PC-3 (cell line): ENCODE results near the gene FASTKD3. TPM values are rescaled to one million over a fixed set of nuclear protein-coding genes. Genes with fewer than 3 reads are reported as not detected.

ENCODE experiments used
- ATAC-seq: fragments of 200-7000 bp; cut with Tn5 transposase; 2 replicates; pipeline ENCODE4 v1.9.1; 2020; ENCODE audit warnings: mild to moderate bottlenecking, moderate library complexity
- BruUV-seq: library from RNA; stranded (reverse); fragments of 400-500 nt; replicated peaks from 2 replicates; lab custom pipeline; 2021; lab: Mats Ljungman, UMichigan
- CTCF ChIA-PET: fragments of 300-600 bp; sonication (Branson Sonifier 250); formaldehyde crosslinking; loops from one replicate; lab custom pipeline; 2022; ENCODE audit warnings: antibody characterized with exemption; lab: Charles Lee
- POLR2A ChIA-PET: fragments of 300-600 bp; sonication (Branson Sonifier 250); formaldehyde crosslinking; loops from one replicate; lab custom pipeline; 2022; ENCODE audit warnings: antibody characterized with exemption; ENCODE audit not compliant: unreplicated experiment; lab: Charles Lee
- DNase-seq: peaks from one replicate; pipeline ENCODE4 v3.0.0-alpha.2; 2015
- H2AFZ ChIP-seq: fragments of 300-600 bp; sonication (generic); 2 replicates; pipeline ENCODE4 v1.6.0; 2016; ENCODE audit warnings: antibody characterized with exemption, low read length
- H3F3A ChIP-seq: fragments of 300-600 bp; sonication (generic); one replicate; pipeline ENCODE4 v1.6.0; 2017; ENCODE audit warnings: antibody characterized with exemption, low read length, control low read depth, mild to moderate bottlenecking; ENCODE audit not compliant: unreplicated experiment
- H3K27ac ChIP-seq: fragments of 300-600 bp; sonication (generic); 2 replicates; pipeline ENCODE4 v1.5.1; 2016; ENCODE audit warnings: mild to moderate bottlenecking, low read length
- H3K27me3 ChIP-seq: fragments of 300-600 bp; sonication (generic); 2 replicates; pipeline ENCODE4 v1.6.1; 2016; ENCODE audit warnings: low read length, mixed read lengths
- H3K36me3 ChIP-seq: fragments of 300-600 bp; sonication (generic); 2 replicates; pipeline ENCODE4 v1.6.1; 2016; ENCODE audit warnings: low read depth, mixed run types, low read length, mixed read lengths
- H3K4me1 ChIP-seq: fragments of 300-600 bp; sonication (generic); 2 replicates; pipeline ENCODE4 v1.5.1; 2016; ENCODE audit warnings: low read length; ENCODE audit not compliant: insufficient read depth
- H3K4me2 ChIP-seq: fragments of 300-600 bp; sonication (generic); 2 replicates; pipeline ENCODE4 v1.6.0; 2016; ENCODE audit warnings: low read length
- H3K4me3 ChIP-seq: fragments of 300-600 bp; sonication (generic); 2 replicates; pipeline ENCODE4 v1.5.1; 2016; ENCODE audit warnings: mild to moderate bottlenecking, low read length, mixed read lengths
- H3K79me2 ChIP-seq: fragments of 300-600 bp; sonication (generic); 2 replicates; pipeline ENCODE4 v1.6.1; 2017; ENCODE audit warnings: low read length, mixed read lengths
- H3K9ac ChIP-seq: fragments of 300-600 bp; sonication (generic); 2 replicates; pipeline ENCODE4 v1.6.0; 2016; ENCODE audit warnings: mild to moderate bottlenecking, low read length
- H3K9me2 ChIP-seq: fragments of 300-600 bp; sonication (generic); replicated peaks from 2 replicates; pipeline ENCODE4 v1.6.1; 2016; ENCODE audit warnings: mixed run types, low read length, mixed read lengths
- H3K9me3 ChIP-seq: fragments of 300-600 bp; sonication (generic); 2 replicates; pipeline ENCODE4 v1.6.1; 2016; ENCODE audit warnings: low read length, mixed read lengths
- H4K20me1 ChIP-seq: fragments of 300-600 bp; sonication (generic); 2 replicates; pipeline ENCODE4 v1.6.1; 2016; ENCODE audit warnings: low read length, mixed read lengths
- CTCF ChIP-seq: fragments of 300-600 bp; sonication (generic); conservative IDR thresholded peaks from 2 replicates; pipeline ENCODE4 v1.5.1; 2017; ENCODE audit warnings: antibody characterized with exemption, low read depth, mild to moderate bottlenecking, low read length
- EZH2 ChIP-seq: fragments of 300-600 bp; sonication (generic); IDR thresholded peaks from one replicate; pipeline ENCODE4 v1.6.1; 2017; ENCODE audit warnings: antibody characterized with exemption, mild to moderate bottlenecking, low read length; ENCODE audit not compliant: unreplicated experiment
- EZH2phosphoT487 ChIP-seq: fragments of 300-600 bp; sonication (generic); IDR thresholded peaks from 2 replicates; pipeline ENCODE4 v1.6.1; 2018; ENCODE audit warnings: mild to moderate bottlenecking, antibody characterized with exemption, low read length, borderline replicate concordance
- intact Hi-C: fragments of 100-400 bp; cut with micrococcal nuclease; formaldehyde crosslinking; loops from 2 replicates; pipeline ENCODE4 v1.9.0; 2023
- total RNA-seq: library from RNA; depleted of rRNA; stranded (reverse); fragments of >200 nt; gene quantifications from 2 replicates; pipeline ENCODE4 v1.2.3, GENCODE V29; 2014

The FASTKD3 gene
- total RNA-seq, 1 experiment from 2014 or later, result 16.5 TPM

GRCh38 chr5:7822449-7822848 lies 46.4 kb downstream of the FASTKD3 start:
- ChIA-PET POLR2A (no interaction called here), CTCF (no interaction called here)
- ATAC-seq (no peak), DNase-seq (no peak)
- Histone ChIP-seq H3K27me3 (peaks cover 96% of the 10 kb centered on the region), H3K36me3 (no peaks in the 10 kb centered on the region), H3K4me1 (no peaks in the 10 kb centered on the region), H3K9ac (no peak overlapping the region), H3K27ac (no peak overlapping the region), H3K9me3 (no peaks in the 10 kb centered on the region), H3K9me2 (no peaks in the 10 kb centered on the region), H3K4me3 (no peak overlapping the region), H4K20me1 (no peaks in the 10 kb centered on the region), H3K4me2 (no peak overlapping the region), H3K79me2 (no peaks in the 10 kb centered on the region), H2AFZ (no peak overlapping the region), H3F3A (no peaks in the 10 kb centered on the region)
- BruUV-seq, result no TSS peak
- intact Hi-C loops, result no loop called here
- no peak for TF ChIP-seq CTCF
- no peak for TF ChIP-seq EZH2phosphoT487
- TF ChIP-seq EZH2, result no peak

- Histone ChIP-seq H3K9me2 (no peaks in the 10 kb centered on the region), H3K27ac (no peak overlapping the region), H2AFZ (no peak overlapping the region), H3F3A (no peaks in the 10 kb centered on the region), H3K36me3 (no peaks in the 10 kb centered on the region), H3K79me2 (no peaks in the 10 kb centered on the region), H3K9ac (no peak overlapping the region), H3K4me1 (no peaks in the 10 kb centered on the region), H3K9me3 (no peaks in the 10 kb centered on the region), H3K4me3 (no peak overlapping the region), H3K27me3 (peaks cover 85% of the 10 kb centered on the region), H3K4me2 (no peak overlapping the region), H4K20me1 (no peaks in the 10 kb centered on the region)
- intact Hi-C loops, result loop anchor here (2.0 kb wide), 2 partner anchors 556 to 1050 kb away; no protein-coding TSS in a partner anchor
- no peak for DNase-seq
- peak; percentile 36; the same call in 1 of the 2 replicates for TF ChIP-seq CTCF
- TF ChIP-seq EZH2phosphoT487, result no peak
- no TSS peak for BruUV-seq
- ChIA-PET POLR2A (no interaction called here), CTCF (no interaction called here)
- no peak; the same call in 1 of the 2 replicates for ATAC-seq
Observed at GRCh38 chr5:7816535-7816901, 52.3 kb downstream of the FASTKD3 start.

GRCh38 chr5:7815892-7816534 lies 52.8 kb downstream of the FASTKD3 start:
- Histone ChIP-seq H3K4me3 (no peak overlapping the region), H3K27me3 (peaks cover 82% of the 10 kb centered on the region), H3K27ac (no peak overlapping the region), H3K9me3 (no peaks in the 10 kb centered on the region), H3K9me2 (no peaks in the 10 kb centered on the region), H4K20me1 (no peaks in the 10 kb centered on the region), H3K9ac (no peak overlapping the region), H3K4me1 (no peaks in the 10 kb centered on the region), H3K79me2 (no peaks in the 10 kb centered on the region), H3K36me3 (no peaks in the 10 kb centered on the region), H3F3A (no peaks in the 10 kb centered on the region), H3K4me2 (peak overlapping the region; percentile 16; the same call in 1 of the 2 replicates), H2AFZ (peak overlapping the region; percentile 20; the same call in 1 of the 2 replicates)
- ATAC-seq, result peak; percentile 96
- ChIA-PET CTCF (no interaction called here), POLR2A (no interaction called here)
- DNase-seq, result peak; percentile 83
- peak; percentile 99 for TF ChIP-seq CTCF
- TF ChIP-seq EZH2phosphoT487, result no peak
- no TSS peak for BruUV-seq
- intact Hi-C loops, result loop anchor here (2.0 kb wide), 2 partner anchors 555 to 1049 kb away; no protein-coding TSS in a partner anchor
